ENCODE data around the gene GRID1. TPM values are rescaled to one million over a fixed set of nuclear protein-coding genes. Genes with fewer than 3 reads are reported as not detected.

Gene GRID1
- total and polyA plus RNA-seq, 9 of the 15 experiments (the other 6 are each of a cell fraction or from before 2014, with no cell fraction given) = 0.01 to 7.2 (median 1.2) TPM

DNA sequence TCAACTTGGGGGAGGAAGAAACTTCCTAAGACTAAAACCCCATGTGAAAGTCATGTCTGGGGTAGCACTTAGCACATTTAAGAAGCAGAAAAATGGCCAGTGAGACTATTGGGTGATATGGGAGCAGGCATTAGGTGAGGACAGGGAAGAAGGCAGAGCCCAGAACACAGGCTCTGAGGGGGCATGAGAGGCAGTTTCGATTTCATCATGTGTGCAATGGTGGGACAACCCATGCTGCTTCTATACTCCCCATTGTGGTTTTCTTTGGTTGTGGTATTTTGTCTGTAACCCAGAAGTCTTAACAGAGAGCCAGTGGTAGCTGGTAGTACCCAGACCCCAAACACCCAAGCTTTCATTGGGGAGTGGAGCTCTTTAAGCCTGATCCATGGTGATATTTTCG is 752.0 kb downstream of the GRID1 start:
- Histone ChIP-seq H4K20me1 (replicated peaks; ENCODE audit: control insufficient read depth, insufficient read depth, low read length) (no peaks in the 10 kb centered on the region), H3K27me3 (ENCODE audit: control insufficient read depth in 2 of 2, insufficient read depth in 2 of 2, low read length in 2 of 2) (no peaks in the 10 kb centered on the region), H3K9ac (ENCODE audit: insufficient read depth in 1 of 2, low read depth in 2 of 2, low read length in 2 of 2) (no peak overlapping the region), H3K9me1 (ENCODE audit: control insufficient read depth, insufficient read depth, low read length) (no peaks in the 10 kb centered on the region), H2AFZ (ENCODE audit: low read depth, low read length) (no peak overlapping the region), H3K36me3 (ENCODE audit: control insufficient read depth, insufficient read depth, low read length) (no peaks in the 10 kb centered on the region; the same call in 2 of the 3 replicates), H3K4me2 (ENCODE audit: insufficient read depth, low read length) (no peak overlapping the region), H3K27ac (ENCODE audit: extremely low read depth, low read depth, low read length) (no peak overlapping the region), H3K79me2 (ENCODE audit: control insufficient read depth, insufficient read depth, low read length) (no peaks in the 10 kb centered on the region), H3K4me3 (no peak overlapping the region), H3K9me3 (replicated peaks; ENCODE audit: control insufficient read depth, insufficient read depth, low read depth, low read length) (no peaks in the 10 kb centered on the region), H3K4me1 (replicated peaks in 1 of 2; ENCODE audit: control insufficient read depth in 2 of 2, insufficient read depth in 2 of 2, low read length in 2 of 2) (no peaks in the 10 kb centered on the region)
- in situ Hi-C loops (cut with MboI) (no loop called here), intact Hi-C loops (cut with micrococcal nuclease) (no loop called here)
- POLR2A ChIA-PET = no interaction called here
- 9% methylated on average over 2 of the region's 2 CpGs for WGBS (ENCODE audit: insufficient coverage, low coverage, missing lambda C conversion rate)
- ATAC-seq (no peak), DNase-seq (ENCODE audit: extremely low read depth in 1 of 4, low spot score in 3 of 4) (no peak), FAIRE-seq (no peak)
- CTCF ChIA-PET (ENCODE audit: low intra/inter-chr PET ratio) = no interaction called here
- BruUV-seq (replicated peaks) = no TSS peak
- TF ChIP-seq HNRNPL (IDR thresholded peaks at IDR 0.05; ENCODE audit: low read depth, low read length) (no peak), TRIM24 (IDR thresholded peaks at IDR 0.05) (no peak), ZNF507 (tag; conservative IDR thresholded peaks at IDR 0.05) (no peak), ELF2 (CRISPR knock-in tag; IDR thresholded peaks at IDR 0.05) (no peak), GATAD2A (IDR thresholded peaks at IDR 0.05) (no peak), SRSF1 (IDR thresholded peaks at IDR 0.05; ENCODE audit: low read depth, low read length) (no peak), TCF3 (CRISPR knock-in tag; IDR thresholded peaks at IDR 0.05) (no peak), HINFP (tag; conservative IDR thresholded peaks at IDR 0.05; ENCODE audit: low read depth) (no peak)
- TF ChIP-seq, protein P1, sequence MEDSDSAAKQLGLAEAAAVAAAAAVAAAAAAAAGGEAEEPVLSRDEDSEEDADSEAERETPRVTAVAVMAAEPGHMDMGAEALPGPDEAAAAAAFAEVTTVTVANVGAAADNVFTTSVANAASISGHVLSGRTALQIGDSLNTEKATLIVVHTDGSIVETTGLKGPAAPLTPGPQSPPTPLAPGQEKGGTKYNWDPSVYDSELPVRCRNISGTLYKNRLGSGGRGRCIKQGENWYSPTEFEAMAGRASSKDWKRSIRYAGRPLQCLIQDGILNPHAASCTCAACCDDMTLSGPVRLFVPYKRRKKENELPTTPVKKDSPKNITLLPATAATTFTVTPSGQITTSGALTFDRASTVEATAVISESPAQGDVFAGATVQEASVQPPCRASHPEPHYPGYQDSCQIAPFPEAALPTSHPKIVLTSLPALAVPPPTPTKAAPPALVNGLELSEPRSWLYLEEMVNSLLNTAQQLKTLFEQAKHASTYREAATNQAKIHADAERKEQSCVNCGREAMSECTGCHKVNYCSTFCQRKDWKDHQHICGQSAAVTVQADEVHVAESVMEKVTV (CRISPR knock-in tag; IDR thresholded peaks at IDR 0.05) = no peak
- TF ChIP-seq, protein P2, sequence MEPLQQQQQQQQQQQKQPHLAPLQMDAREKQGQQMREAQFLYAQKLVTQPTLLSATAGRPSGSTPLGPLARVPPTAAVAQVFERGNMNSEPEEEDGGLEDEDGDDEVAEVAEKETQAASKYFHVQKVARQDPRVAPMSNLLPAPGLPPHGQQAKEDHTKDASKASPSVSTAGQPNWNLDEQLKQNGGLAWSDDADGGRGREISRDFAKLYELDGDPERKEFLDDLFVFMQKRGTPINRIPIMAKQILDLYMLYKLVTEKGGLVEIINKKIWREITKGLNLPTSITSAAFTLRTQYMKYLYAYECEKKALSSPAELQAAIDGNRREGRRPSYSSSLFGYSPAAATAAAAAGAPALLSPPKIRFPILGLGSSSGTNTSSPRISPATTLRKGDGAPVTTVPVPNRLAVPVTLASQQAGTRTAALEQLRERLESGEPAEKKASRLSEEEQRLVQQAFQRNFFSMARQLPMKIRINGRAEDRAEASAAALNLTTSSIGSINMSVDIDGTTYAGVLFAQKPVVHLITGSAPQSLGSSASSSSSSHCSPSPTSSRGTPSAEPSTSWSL (CRISPR knock-in tag; IDR thresholded peaks at IDR 0.05; ENCODE audit: borderline replicate concordance) = no peak
